HepG2 (cell line): Measurements from ENCODE around the gene IFIT5. TPM values are rescaled to one million over a fixed set of nuclear protein-coding genes. Genes with fewer than 3 reads are reported as not detected.

Source experiments
- ARID4A ChIP-seq: sonication (generic); formaldehyde crosslinking; IDR thresholded peaks from 2 replicates; pipeline ENCODE4 v1.5.0; 2020; ENCODE audit warnings: mild to moderate bottlenecking, missing genetic modification reagents, borderline replicate concordance
- E2F5 ChIP-seq: sonication (generic); formaldehyde crosslinking; conservative IDR thresholded peaks from 2 replicates; pipeline ENCODE4 v1.4.0; 2020; ENCODE audit warnings: missing genetic modification reagents
- FOXP4 ChIP-seq: sonication (generic); formaldehyde crosslinking; IDR thresholded peaks from 2 replicates; pipeline ENCODE4 v1.4.0; 2020; ENCODE audit warnings: missing genetic modification reagents
- HMGA1 ChIP-seq: sonication (generic); formaldehyde crosslinking; conservative IDR thresholded peaks from 2 replicates; pipeline ENCODE4 v1.4.0; 2020; ENCODE audit warnings: missing genetic modification reagents
- IRF2 ChIP-seq: IDR thresholded peaks from 2 replicates; pipeline ENCODE4 v1.6.1; 2018; ENCODE audit warnings: missing genetic modification reagents, missing compliant biosample characterization
- POLR2A ChIP-seq, 2 experiments: IDR thresholded peaks; 2 replicates each; pipeline ENCODE4 v1.6.1; 2011; ENCODE audit warnings: low read depth in 2 of 2, low read length in 2 of 2, mild to moderate bottlenecking in 1 of 2, moderate library complexity in 1 of 2; ENCODE audit not compliant: insufficient read depth in 1 of 2
- RFX1 ChIP-seq: fragments of 450-650 bp; IDR thresholded peaks from 2 replicates; pipeline ENCODE4 v1.6.1; 2017
- SCMH1 ChIP-seq: sonication (generic); formaldehyde crosslinking; IDR thresholded peaks from 2 replicates; pipeline ENCODE4 v1.9.0; 2021; ENCODE audit warnings: missing genetic modification reagents, mild to moderate bottlenecking, borderline replicate concordance
- SNAPC5 ChIP-seq: sonication (generic); formaldehyde crosslinking; IDR thresholded peaks from 2 replicates; pipeline ENCODE4 v1.8.1; 2023; ENCODE audit warnings: mild to moderate bottlenecking, missing genetic modification reagents, borderline replicate concordance
- TFE3 ChIP-seq: IDR thresholded peaks from 2 replicates; pipeline ENCODE4 v1.6.1; 2016
- TGIF2 ChIP-seq: IDR thresholded peaks from 2 replicates; pipeline ENCODE4 v1.6.1; 2016; ENCODE audit warnings: control low read depth, missing compliant biosample characterization
- ZBTB33 ChIP-seq: sonication (generic); formaldehyde crosslinking; IDR thresholded peaks from 2 replicates; pipeline ENCODE4 v1.4.0; 2020; ENCODE audit warnings: missing genetic modification reagents
- ZFP91 ChIP-seq: sonication (generic); formaldehyde crosslinking; IDR thresholded peaks from 2 replicates; pipeline ENCODE4 v1.9.0; 2022; ENCODE audit warnings: missing genetic modification reagents, mild to moderate bottlenecking, borderline replicate concordance
- ZNF101 ChIP-seq: sonication (generic); formaldehyde crosslinking; IDR thresholded peaks from 2 replicates; pipeline ENCODE4 v1.4.0; 2020; ENCODE audit warnings: mild to moderate bottlenecking, low read depth, missing genetic modification reagents, borderline replicate concordance
- ZNF337 ChIP-seq: sonication (generic); formaldehyde crosslinking; IDR thresholded peaks from 2 replicates; pipeline ENCODE4 v1.5.1; 2020; ENCODE audit warnings: missing genetic modification reagents, low read depth, mild to moderate bottlenecking, borderline replicate concordance
- polyA plus RNA-seq, 8 experiments: library from polyadenylated mRNA; depleted of rRNA in 3 of 8; stranded (reverse) in 7 of 8; unstranded in 1 of 8; fragments of >200 nt; fragmentation: Illumina TruSeq in 4 of 8; extraction: Trizol in 4 of 8; gene quantifications; 2 replicates each; pipeline versions ENCODE4 v1.2.1 to v1.2.3, GENCODE V29; 2011 to 2016; ENCODE audit warnings: low read depth in 4 of 8, missing spikeins in 1 of 8, mixed read lengths in 1 of 8; ENCODE audit not compliant: insufficient read depth in 1 of 8
- total RNA-seq, 5 experiments: library from RNA; depleted of rRNA; stranded (reverse); fragments of >200 nt; fragmentation: Illumina TruSeq; extraction: Trizol; gene quantifications; 2 replicates each; pipeline ENCODE4 v1.2.3, GENCODE V29; 2016; ENCODE audit warnings: low read depth in 1 of 5

IFIT5 gene
- total and polyA plus RNA-seq, 2 of the 13 experiments (the other 11 are each of a cell fraction or from before 2014, with no cell fraction given), result 2.2 to 8.3 TPM

- TF ChIP-seq ZNF337 (CRISPR knock-in tag), result peak; percentile 58; the same call in 1 of the 2 replicates
- no peak for TF ChIP-seq RFX1
- TF ChIP-seq ZFP91 (CRISPR knock-in tag), result peak; percentile 73; the same call in 1 of the 2 replicates
- TF ChIP-seq TGIF2, result 0 out of 2 replicates have a peak, but pooled peaks have one; percentile 37
- no peak for TF ChIP-seq ZNF101 (CRISPR knock-in tag)
- no peak for TF ChIP-seq TFE3 (CRISPR knock-in tag)
- peak; percentile 43; the same call in 1 of the 2 replicates for TF ChIP-seq FOXP4 (CRISPR knock-in tag)
- TF ChIP-seq E2F5 (CRISPR knock-in tag), result peak; percentile 72; the same call in 1 of the 2 replicates
- TF ChIP-seq SCMH1 (CRISPR knock-in tag), result no peak
- peak; percentile 73 for TF ChIP-seq IRF2 (CRISPR knock-in tag)
- TF ChIP-seq ZBTB33 (CRISPR knock-in tag), result no peak
- TF ChIP-seq ARID4A (CRISPR knock-in tag), result peak; percentile 41
- no peak for TF ChIP-seq HMGA1 (CRISPR knock-in tag)
- TF ChIP-seq POLR2A (IDR thresholded peaks at IDR 0.05; ENCODE audit: insufficient read depth in 1 of 2, low read depth in 2 of 2, low read length in 2 of 2), result peak in 1 of 2 experiments; percentile 61; a peak in 2 of 4 replicates
- TF ChIP-seq SNAPC5, result no peak
Observed at GRCh38 chr10:89414146-89414878, at the start of gene IFIT5 (continued).
